H1 (cell line): ENCODE results near the gene APOBEC3H. TPM values are rescaled to one million over a fixed set of nuclear protein-coding genes. Genes with fewer than 3 reads are reported as not detected.

Source experiments
- CTCF ChIA-PET: fragments of 300-600 bp; sonication (Branson Sonifier 250); formaldehyde crosslinking; loops from one replicate; lab custom pipeline; 2021; ENCODE audit not compliant: partially characterized antibody; lab: Charles Lee
- POLR2A ChIA-PET: fragments of 300-600 bp; sonication (Branson Sonifier 250); formaldehyde crosslinking; loops from one replicate; lab custom pipeline; 2021; ENCODE audit warnings: inconsistent platforms; ENCODE audit not compliant: partially characterized antibody; lab: Charles Lee
- DNase-seq, 2 experiments: peaks; one replicate each; pipeline versions ENCODE4 v3.0.0 to v3.0.0-alpha.2; 2010 to 2022; ENCODE audit warnings: low spot score in 2 of 2, low read depth in 1 of 2, mixed read lengths in 1 of 2
- FAIRE-seq: peaks from 2 replicates; lab custom pipeline; 2011; peaks lifted over from hg19 to GRCh38; lab: Jason Lieb, UNC
- H2AFZ ChIP-seq: 2 replicates; pipeline ENCODE4 v1.8.1; 2012; ENCODE audit warnings: low read length, inconsistent platforms
- H2AK5ac ChIP-seq: 2 replicates; pipeline ENCODE4 v1.6.1; 2013; ENCODE audit warnings: low read depth, low read length
- H2BK120ac ChIP-seq: replicated peaks from 2 replicates; pipeline ENCODE3; 2013; ENCODE audit warnings: low read depth, low read length, inconsistent platforms
- H2BK12ac ChIP-seq: 2 replicates; pipeline ENCODE4 v1.6.1; 2013; ENCODE audit warnings: low read depth, low read length
- H2BK15ac ChIP-seq: 2 replicates; pipeline ENCODE4 v1.6.1; 2013; ENCODE audit warnings: low read length
- H2BK20ac ChIP-seq: 2 replicates; pipeline ENCODE4 v1.6.1; 2013; ENCODE audit warnings: low read length
- H2BK5ac ChIP-seq: 2 replicates; pipeline ENCODE4 v1.6.1; 2013; ENCODE audit warnings: low read depth, low read length
- H3K14ac ChIP-seq: 2 replicates; pipeline ENCODE4 v1.6.1; 2013; ENCODE audit warnings: inconsistent platforms; ENCODE audit not compliant: insufficient read length
- H3K18ac ChIP-seq: 2 replicates; pipeline ENCODE4 v1.6.1; 2013; ENCODE audit warnings: low read length; ENCODE audit errors: extremely low read depth
- H3K23ac ChIP-seq: 2 replicates; pipeline ENCODE4 v1.6.1; 2013; ENCODE audit warnings: inconsistent platforms; ENCODE audit not compliant: insufficient read length
- H3K23me2 ChIP-seq: 2 replicates; pipeline ENCODE4 v1.6.1; 2013; ENCODE audit warnings: low read depth, low read length
- H3K27ac ChIP-seq: 2 replicates; pipeline ENCODE4 v1.6.1; 2011; ENCODE audit warnings: low read depth, low read length, inconsistent platforms
- H3K27me3 ChIP-seq, 4 experiments: replicated peaks in 1 of 4; 1 replicate in 1 of 4; 2 replicates in 3 of 4; pipeline versions ENCODE4 v1.6.1 to v1.8.1; 2011 to 2013; ENCODE audit warnings: low read length in 3 of 4, mild to moderate bottlenecking in 3 of 4, inconsistent platforms in 2 of 4, mixed read lengths in 2 of 4, moderate library complexity in 1 of 4; ENCODE audit not compliant: control insufficient read depth in 3 of 4, insufficient read depth in 3 of 4; ENCODE audit errors: extremely low read depth in 1 of 4
- H3K36me3 ChIP-seq, 4 experiments: 2 replicates each; pipeline versions ENCODE4 v1.6.1 to v1.8.1; 2011 to 2013; ENCODE audit warnings: mild to moderate bottlenecking in 4 of 4, low read length in 3 of 4, moderate library complexity in 2 of 4, control low read depth in 1 of 4, inconsistent platforms in 1 of 4; ENCODE audit not compliant: insufficient read depth in 4 of 4, control insufficient read depth in 2 of 4
- H3K4ac ChIP-seq: replicated peaks from 2 replicates; pipeline ENCODE3; 2013; ENCODE audit warnings: low read length, low read depth, mixed read lengths, inconsistent platforms; ENCODE audit not compliant: insufficient read length
- H3K4me1 ChIP-seq, 4 experiments: replicated peaks in 1 of 4; 1 replicate in 1 of 4; 2 replicates in 3 of 4; pipeline versions ENCODE4 v1.6.1 to v1.8.1; 2011 to 2013; ENCODE audit warnings: low read length in 3 of 4, inconsistent platforms in 2 of 4, mixed read lengths in 1 of 4; ENCODE audit not compliant: insufficient read depth in 4 of 4, control insufficient read depth in 3 of 4
- H3K4me2 ChIP-seq, 2 experiments: 2 replicates each; pipeline versions ENCODE4 v1.6.1 to v1.8.1; 2011 to 2013; ENCODE audit warnings: low read depth in 2 of 2, low read length in 2 of 2, control low read depth in 1 of 2, inconsistent platforms in 1 of 2, mild to moderate bottlenecking in 1 of 2; ENCODE audit not compliant: insufficient read depth in 1 of 2
- H3K4me3 ChIP-seq, 4 experiments: fragments of 200-600, 300-600 bp in 1 of 4; sonication (generic), shearing (Covaris generic), sonication (Bioruptor Twin) in 1 of 4; 2 replicates each; pipeline versions ENCODE4 v1.5.1 to v1.8.1; 2011 to 2016; ENCODE audit warnings: low read length in 4 of 4, low read depth in 3 of 4, control low read depth in 2 of 4, inconsistent platforms in 2 of 4, mild to moderate bottlenecking in 2 of 4, mixed read lengths in 1 of 4, moderate library complexity in 1 of 4; ENCODE audit not compliant: insufficient read depth in 2 of 4; ENCODE audit errors: extremely low read depth in 1 of 4
- H3K56ac ChIP-seq: replicated peaks from 2 replicates; pipeline ENCODE3; 2013; ENCODE audit warnings: low read depth, mild to moderate bottlenecking, mixed read lengths, low read length, inconsistent platforms; ENCODE audit not compliant: insufficient read length
- H3K79me1 ChIP-seq: 2 replicates; pipeline ENCODE4 v1.6.1; 2013; ENCODE audit warnings: low read depth, low read length, control low read depth
- H3K79me2 ChIP-seq, 2 experiments: 2 replicates each; pipeline versions ENCODE4 v1.6.1 to v1.8.1; 2012 to 2013; ENCODE audit warnings: low read length in 2 of 2, mild to moderate bottlenecking in 2 of 2, inconsistent platforms in 1 of 2; ENCODE audit not compliant: insufficient read depth in 2 of 2, control insufficient read depth in 1 of 2
- H3K9ac ChIP-seq, 4 experiments: replicated peaks in 1 of 4; 1 replicate in 1 of 4; 2 replicates in 3 of 4; pipeline versions ENCODE4 v1.6.1 to v1.8.1; 2011 to 2013; ENCODE audit warnings: low read depth in 3 of 4, low read length in 3 of 4, control low read depth in 2 of 4, mild to moderate bottlenecking in 2 of 4, moderate library complexity in 2 of 4, inconsistent platforms in 1 of 4; ENCODE audit errors: extremely low read depth in 1 of 4
- H3K9me3 ChIP-seq, 2 experiments: 2 replicates each; pipeline versions ENCODE4 v1.6.1 to v1.8.1; 2012 to 2013; ENCODE audit warnings: mild to moderate bottlenecking in 2 of 2, moderate library complexity in 2 of 2, control low read depth in 1 of 2, inconsistent platforms in 1 of 2, low read depth in 1 of 2, low read length in 1 of 2, mixed read lengths in 1 of 2; ENCODE audit not compliant: insufficient read depth in 2 of 2
- H4K20me1 ChIP-seq, 2 experiments: replicated peaks in 1 of 2; 2 replicates each; pipeline versions ENCODE3 to v1.8.1; 2011 to 2013; ENCODE audit warnings: inconsistent platforms in 2 of 2, low read length in 2 of 2, mild to moderate bottlenecking in 1 of 2; ENCODE audit not compliant: insufficient read depth in 2 of 2, control insufficient read depth in 1 of 2
- H4K5ac ChIP-seq: 2 replicates; pipeline ENCODE4 v1.6.1; 2013; ENCODE audit warnings: low read length, low read depth, mixed read lengths, inconsistent platforms; ENCODE audit not compliant: insufficient read length
- H4K8ac ChIP-seq: 2 replicates; pipeline ENCODE4 v1.8.0; 2013; ENCODE audit warnings: mild to moderate bottlenecking, moderate library complexity, low read length, inconsistent platforms; ENCODE audit not compliant: insufficient read depth; ENCODE audit errors: extremely low read depth
- H4K91ac ChIP-seq: replicated peaks from 2 replicates; pipeline ENCODE3; 2013; ENCODE audit warnings: low read length, mixed read lengths, inconsistent platforms; ENCODE audit not compliant: insufficient read length
- CBX8 ChIP-seq: fragments of 300-800, 300-1000 bp; sonication (generic); IDR thresholded peaks from 2 replicates; pipeline ENCODE4 v1.7.1; 2016; ENCODE audit warnings: low read depth, low read length, borderline replicate concordance
- GABPA ChIP-seq: IDR thresholded peaks from 2 replicates; pipeline ENCODE4 v1.6.1; 2011; ENCODE audit warnings: mild to moderate bottlenecking, low read length, moderate library complexity, borderline replicate concordance; ENCODE audit not compliant: insufficient read depth
- HDAC6 ChIP-seq: IDR thresholded peaks from one replicate; pipeline ENCODE4 v1.7.1; 2012; ENCODE audit warnings: low read depth, mild to moderate bottlenecking, inconsistent platforms, low read length, moderate library complexity
- JUN ChIP-seq: IDR thresholded peaks from 2 replicates; pipeline ENCODE4 v1.6.1; 2011; ENCODE audit warnings: low read depth, mild to moderate bottlenecking, improper control_type of control experiment, low read length
- MAX ChIP-seq: IDR thresholded peaks from 2 replicates; pipeline ENCODE4 v1.6.1; 2012; ENCODE audit warnings: inconsistent platforms
- NANOG ChIP-seq: IDR thresholded peaks from 2 replicates; pipeline ENCODE4 v1.6.1; 2011; ENCODE audit warnings: low read length, low read depth, mild to moderate bottlenecking, inconsistent platforms; ENCODE audit not compliant: insufficient read depth, poor library complexity, severe bottlenecking
- RXRA ChIP-seq: IDR thresholded peaks from 2 replicates; pipeline ENCODE4 v1.6.1; 2011; ENCODE audit warnings: low read depth, mild to moderate bottlenecking, low read length, moderate library complexity; ENCODE audit not compliant: insufficient read depth
- SP1 ChIP-seq: IDR thresholded peaks from 2 replicates; pipeline ENCODE4 v1.6.1; 2011; ENCODE audit warnings: low read depth, low read length
- SP2 ChIP-seq: IDR thresholded peaks from 2 replicates; pipeline ENCODE4 v1.6.1; 2012; ENCODE audit warnings: mild to moderate bottlenecking, low read length, inconsistent platforms
- TAF1 ChIP-seq: IDR thresholded peaks from 2 replicates; pipeline ENCODE4 v1.6.1; 2011; ENCODE audit warnings: mild to moderate bottlenecking, low read depth, low read length
- YY1 ChIP-seq: IDR thresholded peaks from 2 replicates; pipeline ENCODE4 v1.6.1; 2011; ENCODE audit warnings: low read depth, mild to moderate bottlenecking, low read length
- WGBS, 2 experiments: shearing (Covaris generic) in 1 of 2; methylation state at CpG; one replicate each; pipeline versions ENCODE4 v1.1.6 to v1.1.7; 2013 to 2015; ENCODE audit warnings: low lambda C conversion rate in 2 of 2, mixed read lengths in 2 of 2, inconsistent platforms in 1 of 2, low coverage in 1 of 2, missing lambda C conversion rate in 1 of 2; ENCODE audit not compliant: insufficient replicate concordance in 2 of 2, insufficient coverage in 1 of 2, insufficient read length in 1 of 2; ENCODE audit errors: extremely low coverage in 1 of 2, missing lambda C conversion rate in 1 of 2; 5-methylcytosine and 5-hydroxymethylcytosine counted together
- polyA plus RNA-seq, 7 experiments: library from polyadenylated mRNA; depleted of rRNA in 3 of 7; stranded (reverse) in 5 of 7; unstranded in 2 of 7; fragments of >200 nt in 5 of 7; fragments of 200-250 nt in 2 of 7; gene quantifications; 1 replicate in 5 of 7; 2 replicates in 1 of 7; 4 replicates in 1 of 7; pipeline versions ENCODE4 v1.2.1 to v1.2.3, GENCODE V29; 2011 to 2013; ENCODE audit warnings: missing spikeins in 2 of 7, mixed read lengths in 2 of 7
- total RNA-seq: library from RNA; stranded (reverse); fragmentation: NEBNext Ultra II Directional; extraction: Animal tissue kit (Norgen Biotek cat#: 25700); gene quantifications from 2 replicates; pipeline ENCODE4 v1.2.1, GENCODE V29; 2021
- TF ChIP-seq, protein P1 (sequence below): IDR thresholded peaks from 2 replicates; pipeline ENCODE4 v1.6.1; 2012; ENCODE audit warnings: inconsistent platforms

Gene APOBEC3H
- total and polyA plus RNA-seq, 2 of the 8 experiments (the other 6 are each of a cell fraction or from before 2014, with no cell fraction given): 0.47 to 0.56 TPM

- Histone ChIP-seq H3K4me3 (no peak overlapping the region), H3K27ac (no peak overlapping the region), H2BK20ac (no peak overlapping the region), H2BK15ac (0 out of 2 replicates have a peak overlapping the region, but pooled peaks have one; percentile 40), H3K23ac (no peak overlapping the region), H2AK5ac (peak overlapping the region; percentile 40; the same call in 1 of the 2 replicates), H4K5ac (no peak overlapping the region), H3K9me3 (0 out of 4 replicates have a peak, but pooled peaks cover 0 to 3% of the 10 kb centered on the region in 2 experiments), H2AFZ (no peak overlapping the region), H3K14ac (no peak overlapping the region), H4K20me1 (no peaks in the 10 kb centered on the region), H3K23me2 (no peaks in the 10 kb centered on the region), H3K4me1 (peaks cover 4 to 18% (median 7%) of the 10 kb centered on the region in 4 experiments; a peak in 4 of 7 replicates), H3K18ac (no peak overlapping the region), H3K4ac (peak overlapping the region; percentile 96), H3K79me1 (no peaks in the 10 kb centered on the region), H3K36me3 (no peaks in the 10 kb centered on the region), H2BK120ac (no peak overlapping the region), H4K91ac (no peak overlapping the region), H2BK5ac (no peak overlapping the region), H3K27me3 (no peaks in the 10 kb centered on the region), H3K79me2 (no peaks in the 10 kb centered on the region), H3K56ac (no peak overlapping the region), H2BK12ac (0 out of 2 replicates have a peak overlapping the region, but pooled peaks have one; percentile 1), H4K8ac (no peak overlapping the region), H3K4me2 (no peak overlapping the region), H3K9ac (no peak overlapping the region)
- no peak for DNase-seq
- 93% methylated on average over 8 of the region's 8 CpGs; no CpG with 5 or more reads in 1 of the 2 experiments for WGBS, 2 experiments
- FAIRE-seq: no peak
- POLR2A ChIA-PET: interaction anchor here (0.9 to 7.4 kb wide), 4 partner anchors 12 to 187 kb away, joined by 3 to 67 read pairs (median 6); partner anchors contain the start of gene RPL3
- CTCF ChIA-PET: interaction anchor here (0.9 to 2.2 kb wide), 6 partner anchors 8 to 40 kb away, joined by 3 to 10 read pairs (median 5); partner anchors contain the start of gene APOBEC3H
- TF ChIP-seq, protein P1, sequence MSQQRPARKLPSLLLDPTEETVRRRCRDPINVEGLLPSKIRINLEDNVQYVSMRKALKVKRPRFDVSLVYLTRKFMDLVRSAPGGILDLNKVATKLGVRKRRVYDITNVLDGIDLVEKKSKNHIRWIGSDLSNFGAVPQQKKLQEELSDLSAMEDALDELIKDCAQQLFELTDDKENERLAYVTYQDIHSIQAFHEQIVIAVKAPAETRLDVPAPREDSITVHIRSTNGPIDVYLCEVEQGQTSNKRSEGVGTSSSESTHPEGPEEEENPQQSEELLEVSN: no peak
- TF ChIP-seq MAX (no peak), CBX8 (no peak), SP2 (no peak), HDAC6 (no peak), TAF1 (no peak), RXRA (no peak), JUN (no peak), NANOG (no peak), GABPA (no peak), YY1 (no peak), SP1 (no peak)
Observed at GRCh38 chr22:39130152-39130704, 33.2 kb downstream of the APOBEC3H start.
